Transverse colon (tissue), 4 donors: ENCODE data around the gene HMCN1. TPM values are rescaled to one million over a fixed set of nuclear protein-coding genes. Genes with fewer than 3 reads are reported as not detected.

Experiments
- DNase-seq: peaks from one replicate; pipeline ENCODE4 v3.0.0-alpha.2; 2019
- H3K27ac ChIP-seq, 4 donors: fragments of 200-600 bp; sonication (generic); 2 replicates each; pipeline ENCODE4 v1.5.1; 2016 to 2018; ENCODE audit warnings: inconsistent platforms in 4 of 4
- H3K27me3 ChIP-seq: fragments of 200-600 bp; sonication (generic); 2 replicates; pipeline ENCODE4 v1.5.1; 2017; ENCODE audit warnings: inconsistent platforms
- H3K36me3 ChIP-seq, 4 donors: fragments of 200-600 bp; sonication (generic); 2 replicates each; pipeline ENCODE4 v1.5.1; 2017 to 2019; ENCODE audit warnings: inconsistent platforms in 4 of 4
- H3K4me1 ChIP-seq, 4 donors: fragments of 200-600 bp; sonication (generic); 2 replicates each; pipeline ENCODE4 v1.5.1; 2017 to 2020; ENCODE audit warnings: inconsistent platforms in 4 of 4
- H3K4me3 ChIP-seq, 4 donors: fragments of 200-600 bp; sonication (generic); 1 replicate in 1 of 4; 2 replicates in 3 of 4; pipeline versions ENCODE4 v1.5.1 to v1.6.1; 2017 to 2019; ENCODE audit warnings: inconsistent platforms in 4 of 4
- H3K9me3 ChIP-seq, 2 donors: fragments of 200-600 bp; sonication (generic); 2 replicates each; pipeline ENCODE4 v1.5.1; 2017 to 2019; ENCODE audit warnings: inconsistent platforms in 2 of 2
- CTCF ChIP-seq, 5 experiments: fragments of 200-600 bp in 3 of 5; fragments of 450-650 bp in 2 of 5; sonication (generic) in 3 of 5; IDR thresholded peaks; 1 replicate in 2 of 5; 2 replicates in 3 of 5; pipeline ENCODE4 v1.5.1; 2016 to 2017; ENCODE audit warnings: antibody characterized with exemption in 5 of 5, inconsistent platforms in 3 of 5, mild to moderate bottlenecking in 2 of 5, moderate library complexity in 1 of 5
- EP300 ChIP-seq: sonication (generic); formaldehyde crosslinking; IDR thresholded peaks from one replicate; pipeline ENCODE4 v1.6.1; 2017; ENCODE audit warnings: antibody characterized with exemption, low read depth
- POLR2A ChIP-seq: fragments of 450-650 bp; IDR thresholded peaks from one replicate; pipeline ENCODE4 v1.6.1; 2016; ENCODE audit warnings: antibody characterized with exemption, mild to moderate bottlenecking, moderate library complexity
- POLR2AphosphoS5 ChIP-seq, 3 donors: sonication (generic); formaldehyde crosslinking; IDR thresholded peaks; one replicate each; pipeline ENCODE4 v1.6.1; 2016; ENCODE audit warnings: antibody characterized with exemption in 3 of 3
- WGBS, 2 donors: methylation state at CpG; one replicate each; pipeline ENCODE4 v1.1.5; 2018; ENCODE audit warnings: low coverage in 1 of 2; 5-methylcytosine and 5-hydroxymethylcytosine counted together
- in situ Hi-C, 4 donors: fragments of 200-750 bp; cut with MboI; loops; one replicate each; pipeline versions ENCODE4 v1.15.0 to v1.15.1; 2017; ENCODE audit warnings: low sequenced_read_pairs in 3 of 4, low pct_ligation_motif_present in 1 of 4, low pct_unique_long_range_greater_than_20kb in 1 of 4
- intact Hi-C: fragments of 100-400 bp; cut with DNase I; formaldehyde crosslinking; loops from one replicate; pipeline ENCODE4 v1.15.1; 2023; ENCODE audit warnings: low total_unique reads
- total RNA-seq, 4 donors: library from RNA; depleted of rRNA; stranded (reverse); fragments of >200 nt; gene quantifications; one replicate each; pipeline ENCODE4 v1.1.0, GENCODE V29; 2016

HMCN1 gene
- total RNA-seq, 4 donors from 2014 or later, result 1.1 to 2.7 (median 2.1) TPM

DNA sequence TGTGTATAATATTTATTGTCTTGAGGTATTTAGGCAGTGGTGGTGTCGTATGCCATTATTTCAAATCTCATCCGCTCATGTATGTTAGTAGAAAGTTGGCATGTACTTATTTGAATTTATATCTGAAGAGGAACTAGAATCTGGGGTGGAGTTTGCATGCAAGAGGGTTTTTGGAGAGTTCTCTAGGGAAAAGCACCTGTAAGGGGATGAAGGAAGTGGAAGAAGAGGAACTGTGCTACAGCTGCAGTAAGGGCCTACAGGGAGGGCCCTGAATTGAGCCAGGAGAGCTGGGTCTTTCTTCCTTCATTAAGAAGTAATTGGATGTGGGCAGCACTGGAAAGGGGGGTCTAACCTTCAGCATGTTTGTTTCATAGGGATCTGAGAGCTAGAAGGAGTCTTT lies 197.2 kb downstream of the HMCN1 start:
- intact Hi-C loops, result no loop called here
- WGBS, 2 donors, result 98 to 100% methylated on average over 2 of the region's 2 CpGs
- H3K4me1 ChIP-seq, result no peaks in the 10 kb centered on the region

GRCh38 chr1:185933580-185933979 lies 199.4 kb downstream of the HMCN1 start:
- WGBS, 2 donors, result 89% methylated on average over 4 of the region's 4 CpGs; no CpG with 5 or more reads in 1 of the 2 donors
- in situ Hi-C loops, result no loop called here
- no peak for TF ChIP-seq POLR2A
- no peak for TF ChIP-seq POLR2AphosphoS5 (IDR thresholded peaks at IDR 0.05)
- no peak for TF ChIP-seq CTCF (IDR thresholded peaks at IDR 0.05)
- no peak for TF ChIP-seq EP300

More for the DNA sequence above, 197.2 kb downstream of the HMCN1 start:
- no peaks in the 10 kb centered on the region for H3K36me3 ChIP-seq
- no peak for TF ChIP-seq POLR2A
- TF ChIP-seq CTCF (IDR thresholded peaks at IDR 0.05), result no peak
- TF ChIP-seq EP300, result no peak
- no peak for TF ChIP-seq POLR2AphosphoS5 (IDR thresholded peaks at IDR 0.05)
- H3K4me3 ChIP-seq, result no peak overlapping the region
- in situ Hi-C loops, result no loop called here
- H3K9me3 ChIP-seq, result no peaks in the 10 kb centered on the region
- H3K27ac ChIP-seq, result no peak overlapping the region
- no peak for DNase-seq
- H3K27me3 ChIP-seq, result no peaks in the 10 kb centered on the region

DNA sequence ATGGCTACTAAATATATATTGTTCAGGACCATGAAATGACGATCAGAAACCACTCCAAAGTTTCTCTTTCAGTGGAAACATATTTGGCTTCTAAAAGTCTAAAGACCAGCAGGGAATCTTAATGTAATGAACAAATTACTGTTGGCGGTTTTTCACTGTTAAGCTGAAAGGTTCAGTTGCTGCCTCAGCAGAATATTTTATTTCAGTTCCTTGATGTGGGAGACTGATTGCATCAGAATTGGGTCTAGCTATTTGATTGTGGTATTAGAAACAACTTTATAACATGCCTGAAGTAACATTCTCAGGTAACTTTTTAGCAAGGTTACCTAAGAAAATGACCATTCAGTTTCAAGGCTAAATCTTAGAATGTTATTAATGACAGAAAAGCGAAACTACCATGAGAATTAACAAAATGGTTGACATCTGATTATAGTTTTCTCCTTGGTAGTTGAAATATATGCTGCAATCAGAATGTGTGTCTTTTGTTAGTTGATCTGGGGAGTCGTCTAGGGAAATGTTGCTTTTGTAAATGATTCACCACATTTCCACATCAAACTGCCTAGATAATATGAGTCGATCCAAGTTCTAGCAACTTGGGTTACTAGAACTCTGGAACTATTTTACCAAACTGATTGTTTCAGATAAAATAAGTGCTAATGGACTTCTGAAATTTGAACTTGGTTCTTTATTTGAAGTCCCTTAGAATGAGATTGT lies 200.4 kb downstream of the HMCN1 start:
- H3K9me3 ChIP-seq, result no peaks in the 10 kb centered on the region
- H3K27ac ChIP-seq, result no peak overlapping the region
- no peaks in the 10 kb centered on the region for H3K27me3 ChIP-seq
- in situ Hi-C loops (no loop called here), intact Hi-C loops (no loop called here)
- DNase-seq, result no peak
- H3K4me3 ChIP-seq, result no peak overlapping the region
- WGBS, 2 donors, result 72 to 75% methylated on average over 4 to 5 of the region's 5 CpGs
- no peaks in the 10 kb centered on the region for H3K36me3 ChIP-seq
- H3K4me1 ChIP-seq, result no peaks in the 10 kb centered on the region
- no peak for TF ChIP-seq POLR2AphosphoS5 (IDR thresholded peaks at IDR 0.05)
- TF ChIP-seq POLR2A, result no peak
- no peak for TF ChIP-seq EP300
- no peak for TF ChIP-seq CTCF (IDR thresholded peaks at IDR 0.05)

More at GRCh38 chr1:185933580-185933979, 199.4 kb downstream of the HMCN1 start:
- Histone ChIP-seq H3K4me3 (no peak overlapping the region), H3K27me3 (no peaks in the 10 kb centered on the region), H3K9me3 (no peaks in the 10 kb centered on the region), H3K27ac (no peak overlapping the region), H3K4me1 (no peaks in the 10 kb centered on the region), H3K36me3 (no peaks in the 10 kb centered on the region)
- no peak for DNase-seq
- intact Hi-C loops, result no loop called here

DNA sequence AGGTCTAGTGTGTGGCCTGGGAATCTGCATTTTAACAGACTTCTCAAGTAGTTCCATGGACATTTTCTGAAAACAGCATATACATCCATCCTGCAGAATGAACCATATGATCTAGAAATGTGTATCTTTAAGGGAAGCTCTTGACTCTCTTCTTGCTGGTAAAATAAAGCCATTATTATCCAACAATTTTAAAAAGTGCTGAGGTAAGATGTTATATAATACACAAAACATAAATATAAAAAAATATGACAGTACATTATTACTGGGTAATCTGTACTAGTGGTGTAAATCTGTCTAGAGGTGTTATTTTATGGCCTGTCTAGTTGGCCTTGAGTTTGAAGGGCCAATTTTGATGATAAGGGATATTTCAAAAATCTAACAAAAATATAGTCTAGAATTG lies 201.2 kb downstream of the HMCN1 start:
- Histone ChIP-seq H3K9me3 (no peaks in the 10 kb centered on the region), H3K4me1 (no peaks in the 10 kb centered on the region), H3K27me3 (no peaks in the 10 kb centered on the region), H3K4me3 (no peak overlapping the region), H3K36me3 (no peaks in the 10 kb centered on the region), H3K27ac (no peak overlapping the region)
- intact Hi-C loops (no loop called here), in situ Hi-C loops (no loop called here)
- no peak for DNase-seq
- TF ChIP-seq CTCF (IDR thresholded peaks at IDR 0.05) (no peak), EP300 (no peak), POLR2AphosphoS5 (IDR thresholded peaks at IDR 0.05) (no peak), POLR2A (no peak)
